ENCODE results near the gene SIRPB2.

- TF ChIP-seq CTCF (IDR thresholded peaks at IDR 0.05; ENCODE audit: low read depth, low read length, poor library complexity, severe bottlenecking) (no peak), EZH2phosphoT487 (IDR thresholded peaks at IDR 0.05; ENCODE audit: borderline replicate concordance, low read length) (no peak)
Measured at GRCh38 chr20:1496930-1497329, 5.7 kb upstream of the SIRPB2 start.

Measured in DOHH2 (cell line).